Measurements from ENCODE around the gene ENPP1. TPM values are rescaled to one million over a fixed set of nuclear protein-coding genes. Genes with fewer than 3 reads are reported as not detected.

ENPP1 gene
- total RNA-seq, 1 experiment from 2014 or later = 2.8 TPM

GRCh38 chr6:131861381-131861780 lies 53.6 kb downstream of the ENPP1 start:
- no peak overlapping the region for H3K27ac Mint-ChIP-seq (ENCODE audit: low read depth, unreplicated experiment)
- DNase-seq (ENCODE audit: unreplicated experiment) = no peak
- BruUV-seq (replicated peaks) = no TSS peak

DNA sequence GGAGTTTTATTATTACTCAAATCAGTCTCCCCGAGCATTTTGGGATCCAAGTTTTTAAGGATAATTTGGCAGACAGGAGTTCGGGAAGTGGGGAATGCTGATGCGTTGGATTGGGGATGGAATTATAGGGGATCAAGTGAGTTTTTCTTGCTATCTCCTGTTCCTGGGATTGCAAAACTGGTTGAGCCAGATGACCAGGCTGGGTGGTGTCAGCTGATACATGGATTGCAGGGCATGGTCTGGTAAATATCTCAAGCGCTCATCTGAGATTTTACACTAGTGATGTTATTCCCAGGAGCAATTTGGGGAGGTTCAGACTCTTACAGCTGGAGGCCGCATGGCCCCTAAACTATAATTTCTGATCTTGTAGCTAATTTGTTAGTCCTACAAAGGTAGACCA lies 54.7 kb downstream of the ENPP1 start:
- TF ChIP-seq CTCF (IDR thresholded peaks at IDR 0.05; ENCODE audit: unreplicated experiment) = no peak
- Mint-ChIP-seq H3K36me3 (ENCODE audit: insufficient read depth, unreplicated experiment) (no peaks in the 10 kb centered on the region), H3K27ac (ENCODE audit: low read depth, unreplicated experiment) (no peak overlapping the region), H3K4me3 (ENCODE audit: unreplicated experiment) (no peak overlapping the region), H3K27me3 (ENCODE audit: insufficient read depth, unreplicated experiment) (no peaks in the 10 kb centered on the region), H3K9me3 (ENCODE audit: unreplicated experiment) (no peaks in the 10 kb centered on the region), H3K4me1 (ENCODE audit: insufficient read depth, unreplicated experiment) (peaks cover 7% of the 10 kb centered on the region)
- DNase-seq (ENCODE audit: unreplicated experiment) = no peak
- POLR2A ChIA-PET = no interaction called here
- intact Hi-C loops (cut with micrococcal nuclease) = no loop called here
- BruUV-seq (replicated peaks) = no TSS peak
- CTCF ChIA-PET = interaction anchor here (0.6 to 1.1 kb wide), 2 partner anchors 37 to 167 kb away, joined by 4 to 5 read pairs; no protein-coding TSS in a partner anchor

More at GRCh38 chr6:131861381-131861780, 53.6 kb downstream of the ENPP1 start:
- CTCF ChIA-PET = interaction anchor here (1.6 to 1.8 kb wide), 2 partner anchors 54 to 166 kb away, joined by 3 to 7 read pairs; no protein-coding TSS in a partner anchor
- intact Hi-C loops (cut with micrococcal nuclease) = no loop called here
- Mint-ChIP-seq H3K9me3 (ENCODE audit: unreplicated experiment) (no peaks in the 10 kb centered on the region), H3K36me3 (ENCODE audit: insufficient read depth, unreplicated experiment) (no peaks in the 10 kb centered on the region), H3K4me3 (ENCODE audit: unreplicated experiment) (no peak overlapping the region), H3K27me3 (ENCODE audit: insufficient read depth, unreplicated experiment) (no peaks in the 10 kb centered on the region), H3K4me1 (ENCODE audit: insufficient read depth, unreplicated experiment) (peaks cover 7% of the 10 kb centered on the region)
- POLR2A ChIA-PET = interaction anchor here (1.0 kb wide), 1 partner anchor 22 kb away, joined by 3 read pairs; no protein-coding TSS in a partner anchor
- TF ChIP-seq CTCF (IDR thresholded peaks at IDR 0.05; ENCODE audit: unreplicated experiment) = no peak

DNA sequence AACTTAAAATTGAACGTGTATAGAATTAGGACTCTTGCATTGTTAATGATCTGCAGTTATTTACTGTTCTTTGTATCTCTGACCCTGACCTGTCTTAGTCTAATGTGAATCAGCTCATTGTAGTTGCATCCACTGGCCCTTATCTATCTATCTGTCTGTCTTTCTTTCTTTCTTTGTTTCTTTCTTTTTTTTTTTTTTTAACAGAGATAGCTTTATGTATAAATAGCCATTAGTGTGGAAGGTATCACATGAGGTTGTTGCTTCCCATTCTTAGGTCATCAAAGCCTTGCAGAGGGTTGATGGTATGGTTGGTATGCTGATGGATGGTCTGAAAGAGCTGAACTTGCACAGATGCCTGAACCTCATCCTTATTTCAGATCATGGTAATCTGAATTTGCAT lies 59.9 kb downstream of the ENPP1 start:
- ChIA-PET CTCF (interaction anchor here (0.9 to 2.3 kb wide), 4 partner anchors 43 to 412 kb away, joined by 3 to 8 read pairs (median 4); no protein-coding TSS in a partner anchor), POLR2A (interaction anchor here (1.5 kb wide), 1 partner anchor 19 kb away, joined by 6 read pairs; no protein-coding TSS in a partner anchor)
- Mint-ChIP-seq H3K4me3 (ENCODE audit: unreplicated experiment) (no peak overlapping the region), H3K9me3 (ENCODE audit: unreplicated experiment) (no peaks in the 10 kb centered on the region), H3K27ac (ENCODE audit: low read depth, unreplicated experiment) (no peak overlapping the region), H3K27me3 (ENCODE audit: insufficient read depth, unreplicated experiment) (no peaks in the 10 kb centered on the region), H3K36me3 (ENCODE audit: insufficient read depth, unreplicated experiment) (no peaks in the 10 kb centered on the region), H3K4me1 (ENCODE audit: insufficient read depth, unreplicated experiment) (peaks cover 7% of the 10 kb centered on the region)
- no peak for TF ChIP-seq CTCF (IDR thresholded peaks at IDR 0.05; ENCODE audit: unreplicated experiment)
- no peak for DNase-seq (ENCODE audit: unreplicated experiment)
- intact Hi-C loops (cut with micrococcal nuclease) = no loop called here
- no TSS peak for BruUV-seq (replicated peaks)

DNA sequence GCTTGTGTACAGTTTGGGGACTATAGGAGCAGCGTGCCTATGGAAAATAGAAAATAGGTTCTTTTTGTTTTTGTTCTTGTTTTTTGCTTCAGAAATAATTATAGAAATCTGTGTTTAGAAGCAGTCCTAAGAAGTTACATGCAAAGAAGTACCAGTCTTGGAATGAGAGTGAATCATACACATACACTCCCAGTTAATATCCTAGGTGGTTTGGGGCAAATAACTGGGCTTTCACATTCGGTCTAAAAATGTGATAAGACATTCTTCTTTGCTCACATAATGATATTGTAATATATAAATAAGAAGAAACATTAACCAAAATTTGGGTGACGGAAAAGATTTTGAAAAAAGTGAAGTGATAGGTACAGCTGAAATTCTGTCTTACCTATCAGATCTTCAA lies 61.0 kb downstream of the ENPP1 start:
- Mint-ChIP-seq H3K9me3 (ENCODE audit: unreplicated experiment) (no peaks in the 10 kb centered on the region), H3K27me3 (ENCODE audit: insufficient read depth, unreplicated experiment) (no peaks in the 10 kb centered on the region), H3K4me3 (ENCODE audit: unreplicated experiment) (no peak overlapping the region), H3K36me3 (ENCODE audit: insufficient read depth, unreplicated experiment) (no peaks in the 10 kb centered on the region), H3K4me1 (ENCODE audit: insufficient read depth, unreplicated experiment) (peaks cover 3% of the 10 kb centered on the region), H3K27ac (ENCODE audit: low read depth, unreplicated experiment) (no peak overlapping the region)
- no peak for DNase-seq (ENCODE audit: unreplicated experiment)
- intact Hi-C loops (cut with micrococcal nuclease) = no loop called here
- ChIA-PET POLR2A (interaction anchor here (0.6 to 0.7 kb wide), 2 partner anchors 10 to 117 kb away, joined by 3 read pairs; no protein-coding TSS in a partner anchor), CTCF (interaction anchor here (0.7 to 0.8 kb wide), 2 partner anchors 28 to 175 kb away, joined by 3 to 4 read pairs; no protein-coding TSS in a partner anchor)
- no TSS peak for BruUV-seq (replicated peaks)
- no peak for TF ChIP-seq CTCF (IDR thresholded peaks at IDR 0.05; ENCODE audit: unreplicated experiment)

All from MCF 10A (cell line).